Neuronal stem cell (in vitro differentiated cells): ENCODE data around the gene LSM12.
A peak's percentile ranks its signal among the peaks of the same experiment; 100 is the strongest.

Experiments used
- DNase-seq: peaks from one replicate; pipeline ENCODE4 v3.0.0-alpha.2; 2013; ENCODE audit warnings: low spot score
- H2AFZ ChIP-seq: one replicate; pipeline ENCODE4 v1.6.1; 2013; ENCODE audit warnings: mild to moderate bottlenecking, low read length, inconsistent platforms
- H2AK5ac ChIP-seq: 2 replicates; pipeline ENCODE4 v1.6.1; 2013; ENCODE audit warnings: low read depth, mild to moderate bottlenecking, inconsistent platforms, low read length, moderate library complexity, mixed read lengths
- H2BK120ac ChIP-seq: 2 replicates; pipeline ENCODE4 v1.6.1; 2013; ENCODE audit warnings: low read depth, mild to moderate bottlenecking, inconsistent platforms, low read length, moderate library complexity, mixed read lengths
- H2BK12ac ChIP-seq: one replicate; pipeline ENCODE4 v1.6.1; 2013; ENCODE audit warnings: low read length, inconsistent platforms
- H2BK15ac ChIP-seq: 2 replicates; pipeline ENCODE4 v1.6.1; 2013; ENCODE audit warnings: mild to moderate bottlenecking, low read length, inconsistent platforms, mixed read lengths
- H2BK5ac ChIP-seq: one replicate; pipeline ENCODE4 v1.6.1; 2013; ENCODE audit warnings: inconsistent platforms, mild to moderate bottlenecking, low read length, moderate library complexity
- H3K14ac ChIP-seq: one replicate; pipeline ENCODE4 v1.6.1; 2013; ENCODE audit warnings: low read length, inconsistent platforms
- H3K18ac ChIP-seq: 2 replicates; pipeline ENCODE4 v1.6.1; 2013; ENCODE audit warnings: low read length, inconsistent platforms
- H3K23ac ChIP-seq: 2 replicates; pipeline ENCODE4 v1.6.1; 2013; ENCODE audit warnings: low read depth, mild to moderate bottlenecking, mixed read lengths, low read length, inconsistent platforms; ENCODE audit not compliant: poor library complexity
- H3K27ac ChIP-seq: replicated peaks from 3 replicates; pipeline ENCODE4 v1.5.1; 2013; ENCODE audit warnings: low read length, inconsistent platforms
- H3K27me3 ChIP-seq, 3 experiments: 2 replicates each; pipeline ENCODE4 v1.6.1; 2013; ENCODE audit warnings: low read length in 3 of 3, mild to moderate bottlenecking in 2 of 3, inconsistent platforms in 1 of 3, low read depth in 1 of 3, mixed read lengths in 1 of 3, moderate library complexity in 1 of 3; ENCODE audit not compliant: control insufficient read depth in 3 of 3, insufficient read depth in 3 of 3
- H3K36me3 ChIP-seq, 2 donors: replicated peaks in 1 of 2; 2 replicates each; pipeline ENCODE4 v1.6.1; 2013; ENCODE audit warnings: low read length in 2 of 2; ENCODE audit not compliant: control insufficient read depth in 2 of 2, insufficient read depth in 2 of 2
- H3K4ac ChIP-seq: 2 replicates; pipeline ENCODE4 v1.6.1; 2013; ENCODE audit warnings: inconsistent platforms, mild to moderate bottlenecking, low read length, moderate library complexity
- H3K4me1 ChIP-seq, 2 donors: 1 replicate in 1 of 2; 2 replicates in 1 of 2; pipeline ENCODE4 v1.6.1; 2013; ENCODE audit warnings: low read length in 2 of 2, low read depth in 1 of 2; ENCODE audit not compliant: control insufficient read depth in 2 of 2, insufficient read depth in 1 of 2
- H3K4me2 ChIP-seq: one replicate; pipeline ENCODE4 v1.6.1; 2013; ENCODE audit warnings: mild to moderate bottlenecking, low read length, inconsistent platforms; ENCODE audit not compliant: insufficient read depth, poor library complexity, severe bottlenecking
- H3K4me3 ChIP-seq, 2 donors: 2 replicates each; pipeline ENCODE4 v1.5.1; 2013; ENCODE audit warnings: low read length in 2 of 2, mild to moderate bottlenecking in 2 of 2, inconsistent platforms in 1 of 2, moderate library complexity in 1 of 2
- H3K79me1 ChIP-seq: one replicate; pipeline ENCODE4 v1.6.1; 2013; ENCODE audit warnings: low read depth, mild to moderate bottlenecking, inconsistent platforms, low read length, moderate library complexity
- H3K9ac ChIP-seq: one replicate; pipeline ENCODE4 v1.6.1; 2013; ENCODE audit warnings: mild to moderate bottlenecking, low read depth, low read length, inconsistent platforms; ENCODE audit not compliant: poor library complexity
- H3K9me3 ChIP-seq, 2 donors: replicated peaks in 1 of 2; 2 replicates each; pipeline versions ENCODE3 to v1.6.1; 2013; ENCODE audit warnings: low read length in 2 of 2, mild to moderate bottlenecking in 2 of 2, inconsistent platforms in 1 of 2, low read depth in 1 of 2, mixed read lengths in 1 of 2, moderate library complexity in 1 of 2; ENCODE audit not compliant: control insufficient read depth in 2 of 2, insufficient read depth in 1 of 2
- H4K8ac ChIP-seq: one replicate; pipeline ENCODE4 v1.6.1; 2013; ENCODE audit warnings: low read depth, mild to moderate bottlenecking, inconsistent platforms, low read length, moderate library complexity
- H4K91ac ChIP-seq: one replicate; pipeline ENCODE4 v1.6.1; 2013; ENCODE audit warnings: low read length, low read depth, mild to moderate bottlenecking, inconsistent platforms; ENCODE audit not compliant: poor library complexity
- WGBS, 2 donors: extraction: QIAGEN DNeasy Blood & Tissue Kit; methylation state at CpG; one replicate each; pipeline ENCODE4 v1.1.7; 2013; ENCODE audit warnings: missing lambda C conversion rate in 2 of 2, mixed read lengths in 1 of 2; ENCODE audit not compliant: insufficient read length in 2 of 2, insufficient replicate concordance in 1 of 2; ENCODE audit errors: extremely low coverage in 2 of 2; 5-methylcytosine and 5-hydroxymethylcytosine counted together

The LSM12 gene

DNA sequence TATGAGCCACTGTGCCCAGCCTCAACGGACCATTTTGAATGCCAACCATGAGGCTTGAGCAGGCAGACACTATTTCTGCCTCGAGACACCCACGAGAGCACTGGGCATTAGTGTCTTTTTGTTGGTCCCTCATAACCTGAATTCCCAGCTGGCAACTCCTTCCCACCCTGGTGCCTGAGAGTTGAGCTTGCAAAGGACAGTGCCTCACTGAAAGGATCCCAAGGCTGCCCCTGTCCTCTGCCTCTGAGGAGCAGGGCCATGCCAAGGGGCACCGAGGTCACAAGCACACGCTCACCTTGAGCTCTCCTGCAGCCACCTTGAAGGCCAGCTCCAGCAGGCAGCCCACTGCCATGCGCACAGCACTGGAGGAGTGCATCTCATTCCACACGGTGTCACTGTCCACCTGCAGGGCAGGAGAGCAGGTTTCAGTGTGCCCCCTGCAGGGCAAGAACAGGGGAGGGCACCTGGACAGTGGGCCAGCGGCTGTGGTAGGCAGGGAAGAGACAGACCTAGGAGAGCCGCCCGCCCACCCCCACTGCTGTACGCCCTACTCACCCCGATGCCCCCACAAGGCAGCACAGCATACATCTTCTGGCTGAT is 16.9 kb upstream of the LSM12 start:
- Histone ChIP-seq H3K4ac (no peak overlapping the region), H3K4me1 (peaks cover 30 to 34% of the 10 kb centered on the region in 2 donors), H3K23ac (peak overlapping the region; percentile 32), H4K91ac (no peak overlapping the region), H2BK12ac (no peak overlapping the region), H3K36me3 (peaks cover 45 to 46% of the 10 kb centered on the region in 2 donors), H2AK5ac (no peak overlapping the region), H3K27me3 (no peaks in the 10 kb centered on the region), H2BK15ac (no peak overlapping the region), H2BK5ac (no peak overlapping the region), H3K79me1 (no peaks in the 10 kb centered on the region), H3K4me2 (no peak overlapping the region), H4K8ac (no peak overlapping the region), H3K14ac (no peak overlapping the region), H3K9me3 (no peaks in the 10 kb centered on the region), H3K9ac (no peak overlapping the region), H2BK120ac (no peak overlapping the region), H3K4me3 (peak overlapping the region in 1 of 2 donors; percentile 37), H3K18ac (no peak overlapping the region), H3K27ac (no peak overlapping the region), H2AFZ (no peak overlapping the region)
- no CpG with 5 or more reads among the region's 12 CpGs for WGBS, 2 donors
- no peak for DNase-seq

DNA sequence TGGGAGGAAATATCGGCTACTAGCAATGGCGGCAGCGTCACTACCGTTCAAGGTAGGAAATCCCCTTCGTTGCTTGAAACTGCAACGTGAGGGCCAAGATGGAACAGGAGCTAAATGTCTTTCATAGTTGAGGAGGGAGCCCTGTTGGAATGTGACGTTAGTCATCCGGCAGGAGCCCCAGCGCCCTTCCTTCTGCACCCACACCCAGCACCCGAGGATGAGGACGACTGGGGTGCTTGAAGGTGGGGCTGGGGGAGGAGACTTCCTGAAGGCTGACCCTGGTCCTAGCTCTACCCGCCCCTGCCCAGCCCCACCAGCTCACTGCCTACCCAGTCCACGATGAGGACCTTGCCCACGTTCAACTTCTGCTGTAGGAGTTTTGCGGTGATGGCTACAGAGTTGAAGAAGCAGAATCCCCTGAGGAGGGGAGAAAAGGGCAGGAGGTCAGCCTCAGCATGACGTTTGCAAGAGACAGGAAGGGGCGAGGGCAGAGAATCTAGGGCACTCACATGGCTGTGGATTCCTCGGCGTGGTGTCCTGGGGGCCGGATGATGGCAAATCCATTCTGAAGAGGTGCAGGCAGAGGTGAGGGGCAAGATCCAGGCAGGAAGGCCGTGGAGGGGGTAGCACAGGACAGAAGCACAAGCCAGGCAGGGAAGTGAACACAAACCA is 15.9 kb upstream of the LSM12 start:
- H2BK12ac ChIP-seq = no peak overlapping the region
- H3K27ac ChIP-seq = no peak overlapping the region
- H4K91ac ChIP-seq = no peak overlapping the region
- no peak overlapping the region for H3K14ac ChIP-seq
- H2BK5ac ChIP-seq = no peak overlapping the region
- H3K18ac ChIP-seq = no peak overlapping the region
- no peaks in the 10 kb centered on the region for H3K79me1 ChIP-seq
- WGBS, 2 donors = no CpG with 5 or more reads among the region's 21 CpGs
- no peak overlapping the region for H2AFZ ChIP-seq
- H3K27me3 ChIP-seq = no peaks in the 10 kb centered on the region
- H3K4me3 ChIP-seq = no peak overlapping the region
- H4K8ac ChIP-seq = no peak overlapping the region
- no peak overlapping the region for H3K4ac ChIP-seq
- H3K4me2 ChIP-seq = no peak overlapping the region
- DNase-seq = no peak
- peaks cover 51 to 53% of the 10 kb centered on the region in 2 donors for H3K36me3 ChIP-seq
- H2AK5ac ChIP-seq = no peak overlapping the region
- H2BK120ac ChIP-seq = no peak overlapping the region
- no peak overlapping the region for H2BK15ac ChIP-seq
- H3K23ac ChIP-seq = no peak overlapping the region
- H3K9me3 ChIP-seq = no peaks in the 10 kb centered on the region
- H3K9ac ChIP-seq = peak overlapping the region; percentile 30
- peaks cover 24 to 30% of the 10 kb centered on the region in 2 donors for H3K4me1 ChIP-seq

DNA sequence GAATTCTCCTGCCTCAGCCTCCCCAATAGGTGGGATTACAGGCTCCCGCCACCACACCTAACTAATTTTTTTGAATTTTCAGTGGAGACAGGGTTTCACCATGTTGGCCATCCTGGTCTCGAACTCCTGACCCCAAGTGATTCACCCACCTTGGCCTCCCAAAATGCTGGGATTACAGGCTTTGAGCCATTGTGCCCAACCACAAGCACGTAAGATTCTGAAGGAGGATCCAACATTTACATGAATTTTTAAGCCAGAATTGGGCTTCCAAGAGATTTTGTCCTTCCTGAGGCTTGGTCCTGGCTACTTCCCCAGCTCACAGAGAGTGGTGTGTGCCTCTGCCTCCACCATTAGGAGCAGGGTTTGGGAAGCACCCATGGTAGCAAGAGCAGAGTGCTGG is 15.2 kb upstream of the LSM12 start:
- no CpG with 5 or more reads among the region's 3 CpGs for WGBS, 2 donors
- H3K4me3 ChIP-seq = no peak overlapping the region
- H3K18ac ChIP-seq = no peak overlapping the region
- no peak overlapping the region for H2AK5ac ChIP-seq
- H3K4ac ChIP-seq = no peak overlapping the region
- no peaks in the 10 kb centered on the region for H3K79me1 ChIP-seq
- H3K27ac ChIP-seq = no peak overlapping the region
- H3K27me3 ChIP-seq = no peaks in the 10 kb centered on the region
- H3K9me3 ChIP-seq = no peaks in the 10 kb centered on the region
- H3K4me1 ChIP-seq = peaks cover 18 to 24% of the 10 kb centered on the region in 2 donors
- H2AFZ ChIP-seq = no peak overlapping the region
- no peak overlapping the region for H3K14ac ChIP-seq
- DNase-seq = no peak
- H2BK15ac ChIP-seq = no peak overlapping the region
- H3K9ac ChIP-seq = no peak overlapping the region
- H3K23ac ChIP-seq = no peak overlapping the region
- no peak overlapping the region for H2BK12ac ChIP-seq
- H4K91ac ChIP-seq = no peak overlapping the region
- H2BK5ac ChIP-seq = no peak overlapping the region
- peaks cover 51 to 60% of the 10 kb centered on the region in 2 donors for H3K36me3 ChIP-seq
- no peak overlapping the region for H4K8ac ChIP-seq
- no peak overlapping the region for H3K4me2 ChIP-seq
- H2BK120ac ChIP-seq = no peak overlapping the region

DNA sequence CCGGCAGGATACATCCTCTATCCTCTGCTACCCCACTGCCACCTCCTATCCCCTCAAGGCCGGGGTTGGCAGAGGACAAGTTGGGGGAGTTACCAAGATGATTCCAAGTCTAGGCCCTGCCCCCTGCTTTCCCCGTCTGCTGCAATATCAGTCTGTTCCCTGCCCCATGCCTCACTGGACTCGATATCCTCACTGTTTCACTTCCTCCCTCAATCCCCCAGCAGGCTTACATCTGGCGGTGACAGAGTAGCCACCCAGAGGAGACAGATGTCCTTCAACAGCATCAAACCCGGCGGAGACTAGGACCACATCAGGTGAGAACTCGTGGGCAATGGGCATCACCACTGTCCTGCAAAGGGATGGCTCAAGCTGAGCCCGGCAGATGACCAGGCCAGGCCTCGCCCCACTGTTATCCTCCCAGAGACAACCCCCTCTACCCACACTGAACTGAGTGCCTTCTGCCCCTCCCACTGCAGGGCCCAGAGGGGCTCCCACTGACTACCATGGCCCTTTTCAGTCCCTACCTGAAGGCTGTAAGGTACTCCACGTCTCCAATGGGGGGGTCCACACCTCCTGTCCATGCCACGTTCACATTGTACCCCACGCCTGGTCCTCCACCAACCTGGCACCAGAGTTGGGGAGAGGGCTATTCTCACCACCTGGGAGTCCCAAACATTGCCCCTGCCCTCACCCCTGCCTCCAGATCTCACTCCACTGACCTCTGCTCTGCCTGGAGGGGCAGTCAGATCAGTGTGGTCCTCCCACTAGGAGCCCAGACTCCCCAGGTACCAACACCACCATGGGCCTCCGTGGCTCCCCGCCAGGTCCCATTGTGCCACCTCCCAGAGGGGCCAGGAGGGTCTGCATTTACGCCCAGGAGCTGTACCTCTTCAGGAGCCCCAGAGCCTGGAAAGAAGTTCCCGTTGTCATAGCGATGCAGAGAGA is 13.7 kb upstream of the LSM12 start:
- Histone ChIP-seq H3K36me3 (peaks cover 59 to 75% of the 10 kb centered on the region in 2 donors), H2BK15ac (no peak overlapping the region)

More for the DNA sequence above, 13.7 kb upstream of the LSM12 start:
- no peaks in the 10 kb centered on the region for H3K27me3 ChIP-seq
- H3K27ac ChIP-seq = no peak overlapping the region
- no peak overlapping the region for H2BK120ac ChIP-seq
- H2AFZ ChIP-seq = no peak overlapping the region
- H3K4me1 ChIP-seq = peaks cover 7 to 15% of the 10 kb centered on the region in 2 donors
- no peaks in the 10 kb centered on the region for H3K9me3 ChIP-seq
- no peak overlapping the region for H3K4me2 ChIP-seq
- H3K4ac ChIP-seq = no peak overlapping the region
- no peak overlapping the region for H2BK5ac ChIP-seq
- no peak overlapping the region for H4K8ac ChIP-seq
- H2AK5ac ChIP-seq = peak overlapping the region; percentile 22
- H3K18ac ChIP-seq = no peak overlapping the region
- DNase-seq = no peak
- peak overlapping the region; percentile 17 for H3K9ac ChIP-seq
- no peaks in the 10 kb centered on the region for H3K79me1 ChIP-seq
- no peak overlapping the region for H3K23ac ChIP-seq
- no peak overlapping the region for H2BK12ac ChIP-seq
- no CpG with 5 or more reads among the region's 18 CpGs for WGBS, 2 donors
- no peak overlapping the region for H4K91ac ChIP-seq
- H3K4me3 ChIP-seq = no peak overlapping the region
- no peak overlapping the region for H3K14ac ChIP-seq
